ENCODE results near the gene LHX6.

The LHX6 gene

GRCh38 chr9:122201641-122202040, 27.1 kb downstream of the LHX6 start:
- Mint-ChIP-seq H3K9me3 (no peaks in the 10 kb centered on the region), H3K36me3 (ENCODE audit: low read depth) (no peaks in the 10 kb centered on the region), H3K4me3 (no peak overlapping the region), H3K4me1 (ENCODE audit: low read depth) (no peaks in the 10 kb centered on the region), H3K27ac (no peak overlapping the region), H3K27me3 (ENCODE audit: low read depth) (peaks cover under 1% of the 10 kb centered on the region)
- no peak for DNase-seq (ENCODE audit: low spot score)

GRCh38 chr9:122200960-122201595, 27.7 kb downstream of the LHX6 start:
- H3K36me3 Mint-ChIP-seq (ENCODE audit: low read depth) = no peaks in the 10 kb centered on the region
- H3K27ac Mint-ChIP-seq = no peak overlapping the region
- no peak overlapping the region for H3K4me3 Mint-ChIP-seq
- no peak for DNase-seq (ENCODE audit: low spot score)
- no peaks in the 10 kb centered on the region for H3K4me1 Mint-ChIP-seq (ENCODE audit: low read depth)
- no peaks in the 10 kb centered on the region for H3K9me3 Mint-ChIP-seq
- H3K27me3 Mint-ChIP-seq (ENCODE audit: low read depth) = no peaks in the 10 kb centered on the region

- no peak for DNase-seq (ENCODE audit: low spot score)
- peaks cover 3% of the 10 kb centered on the region for H3K27me3 Mint-ChIP-seq (ENCODE audit: low read depth)
- no peaks in the 10 kb centered on the region for H3K9me3 Mint-ChIP-seq
- H3K4me3 Mint-ChIP-seq = no peak overlapping the region
- no peaks in the 10 kb centered on the region for H3K36me3 Mint-ChIP-seq (ENCODE audit: low read depth)
- H3K4me1 Mint-ChIP-seq (ENCODE audit: low read depth) = no peaks in the 10 kb centered on the region
- no peak overlapping the region for H3K27ac Mint-ChIP-seq
These were observed 30.9 kb downstream of the LHX6 start for GRCh38 chr9:122197882-122198281.

- DNase-seq (ENCODE audit: low spot score) = no peak
- Mint-ChIP-seq H3K4me3 (no peak overlapping the region), H3K27ac (no peak overlapping the region), H3K36me3 (ENCODE audit: low read depth) (no peaks in the 10 kb centered on the region), H3K9me3 (no peaks in the 10 kb centered on the region), H3K4me1 (ENCODE audit: low read depth) (no peaks in the 10 kb centered on the region), H3K27me3 (ENCODE audit: low read depth) (peaks cover 3% of the 10 kb centered on the region)
These were observed 31.3 kb downstream of the LHX6 start for GRCh38 chr9:122197426-122197825.

GRCh38 chr9:122195875-122196274, 32.9 kb downstream of the LHX6 start:
- Mint-ChIP-seq H3K4me1 (ENCODE audit: low read depth) (no peaks in the 10 kb centered on the region), H3K9me3 (no peaks in the 10 kb centered on the region), H3K27me3 (ENCODE audit: low read depth) (peaks cover 3% of the 10 kb centered on the region), H3K27ac (no peak overlapping the region), H3K36me3 (ENCODE audit: low read depth) (no peaks in the 10 kb centered on the region), H3K4me3 (no peak overlapping the region)
- DNase-seq (ENCODE audit: low spot score) = no peak

- Mint-ChIP-seq H3K27ac (no peak overlapping the region), H3K36me3 (ENCODE audit: low read depth) (no peaks in the 10 kb centered on the region), H3K4me1 (ENCODE audit: low read depth) (no peaks in the 10 kb centered on the region), H3K27me3 (ENCODE audit: low read depth) (peaks cover 3% of the 10 kb centered on the region), H3K4me3 (no peak overlapping the region), H3K9me3 (no peaks in the 10 kb centered on the region)
- DNase-seq (ENCODE audit: low spot score) = no peak
These were observed 35.1 kb downstream of the LHX6 start for GRCh38 chr9:122193651-122194050.

- H3K36me3 Mint-ChIP-seq (ENCODE audit: low read depth) = no peaks in the 10 kb centered on the region
- peaks cover 3% of the 10 kb centered on the region for H3K27me3 Mint-ChIP-seq (ENCODE audit: low read depth)
- H3K27ac Mint-ChIP-seq = no peak overlapping the region
These were observed 35.7 kb downstream of the LHX6 start for GRCh38 chr9:122192914-122193525.

GRCh38 chr9:122192261-122192875, 36.4 kb downstream of the LHX6 start:
- peaks cover 3% of the 10 kb centered on the region for H3K27me3 Mint-ChIP-seq (ENCODE audit: low read depth)
- no peaks in the 10 kb centered on the region for H3K9me3 Mint-ChIP-seq
- H3K4me3 Mint-ChIP-seq = no peak overlapping the region
- H3K36me3 Mint-ChIP-seq (ENCODE audit: low read depth) = no peaks in the 10 kb centered on the region
- no peaks in the 10 kb centered on the region for H3K4me1 Mint-ChIP-seq (ENCODE audit: low read depth)
- no peak overlapping the region for H3K27ac Mint-ChIP-seq
- DNase-seq (ENCODE audit: low spot score) = no peak

More at GRCh38 chr9:122192914-122193525, 35.7 kb downstream of the LHX6 start:
- no peaks in the 10 kb centered on the region for H3K9me3 Mint-ChIP-seq
- H3K4me1 Mint-ChIP-seq (ENCODE audit: low read depth) = no peaks in the 10 kb centered on the region
- DNase-seq (ENCODE audit: low spot score) = no peak
- no peak overlapping the region for H3K4me3 Mint-ChIP-seq

- H3K4me3 Mint-ChIP-seq = no peak overlapping the region
- H3K9me3 Mint-ChIP-seq = no peaks in the 10 kb centered on the region
- no peaks in the 10 kb centered on the region for H3K36me3 Mint-ChIP-seq (ENCODE audit: low read depth)
- DNase-seq (ENCODE audit: low spot score) = no peak
- H3K4me1 Mint-ChIP-seq (ENCODE audit: low read depth) = no peaks in the 10 kb centered on the region
- H3K27ac Mint-ChIP-seq = no peak overlapping the region
- peaks cover 3% of the 10 kb centered on the region for H3K27me3 Mint-ChIP-seq (ENCODE audit: low read depth)
These were observed 37.2 kb downstream of the LHX6 start for GRCh38 chr9:122191584-122191983.

- no peak overlapping the region for H3K27ac Mint-ChIP-seq
- no peaks in the 10 kb centered on the region for H3K9me3 Mint-ChIP-seq
- H3K36me3 Mint-ChIP-seq (ENCODE audit: low read depth) = no peaks in the 10 kb centered on the region
- H3K27me3 Mint-ChIP-seq (ENCODE audit: low read depth) = peaks cover 3% of the 10 kb centered on the region
- no peak for DNase-seq (ENCODE audit: low spot score)
- no peak overlapping the region for H3K4me3 Mint-ChIP-seq
- H3K4me1 Mint-ChIP-seq (ENCODE audit: low read depth) = no peaks in the 10 kb centered on the region
These were observed 38.0 kb downstream of the LHX6 start for GRCh38 chr9:122190597-122191381.

- Mint-ChIP-seq H3K27ac (no peak overlapping the region), H3K4me3 (no peak overlapping the region), H3K9me3 (no peaks in the 10 kb centered on the region), H3K4me1 (ENCODE audit: low read depth) (no peaks in the 10 kb centered on the region), H3K27me3 (ENCODE audit: low read depth) (no peaks in the 10 kb centered on the region), H3K36me3 (ENCODE audit: low read depth) (no peaks in the 10 kb centered on the region)
- no peak for DNase-seq (ENCODE audit: low spot score)
These were observed 40.4 kb downstream of the LHX6 start for GRCh38 chr9:122188369-122188768.

GRCh38 chr9:122186777-122187470, 41.8 kb downstream of the LHX6 start:
- H3K27me3 Mint-ChIP-seq (ENCODE audit: low read depth) = peaks cover 2% of the 10 kb centered on the region
- no peak for DNase-seq (ENCODE audit: low spot score)
- H3K4me3 Mint-ChIP-seq = no peak overlapping the region
- no peaks in the 10 kb centered on the region for H3K4me1 Mint-ChIP-seq (ENCODE audit: low read depth)
- H3K27ac Mint-ChIP-seq = no peak overlapping the region
- no peaks in the 10 kb centered on the region for H3K36me3 Mint-ChIP-seq (ENCODE audit: low read depth)
- H3K9me3 Mint-ChIP-seq = no peaks in the 10 kb centered on the region

GRCh38 chr9:122186301-122186700, 42.5 kb downstream of the LHX6 start:
- Mint-ChIP-seq H3K9me3 (no peaks in the 10 kb centered on the region), H3K4me1 (ENCODE audit: low read depth) (no peaks in the 10 kb centered on the region), H3K36me3 (ENCODE audit: low read depth) (no peaks in the 10 kb centered on the region), H3K27ac (no peak overlapping the region), H3K27me3 (ENCODE audit: low read depth) (peaks cover 2% of the 10 kb centered on the region), H3K4me3 (no peak overlapping the region)
- no peak for DNase-seq (ENCODE audit: low spot score)

Measured in T-helper 2 cell treated with Interferon-gamma antibody and Interleukin-4, amounts not matched to agents 5 μg/mL and 100 μg/mL, for 36 hours (primary cell).